H54 (cell line): Measurements from ENCODE around the gene PTGS1.
"Not testable (repeated sequence)": the region's sequence is repeated elsewhere in the genome, so short reads cannot be mapped to it uniquely, and the experiment has no call there.

Experiments
- DNase-seq: peaks from one replicate; pipeline ENCODE4 v3.0.0; 2011; ENCODE audit warnings: low spot score, mixed read lengths; ENCODE audit not compliant: insufficient read length
- FAIRE-seq: peaks from 3 replicates; lab custom pipeline; 2011; peaks lifted over from hg19 to GRCh38; lab: Jason Lieb, UNC
- POLR2A ChIP-seq: IDR thresholded peaks from 2 replicates; pipeline ENCODE4 v1.6.1; 2011; ENCODE audit warnings: low read depth, mild to moderate bottlenecking, low read length

PTGS1 gene

GRCh38 chr9:122370869-122371755, at the start of gene PTGS1:
Gene PTGS1, plus strand, starts transcription at chr9:122371024. Its CDS starts 61 bp downstream, at chr9:122371085.
- FAIRE-seq (no peak), DNase-seq (no peak)
- no peak for TF ChIP-seq POLR2A

GRCh38 chr9:122322553-122322952, 48.3 kb upstream of the PTGS1 start:
- DNase-seq (no peak), FAIRE-seq (no peak)
- TF ChIP-seq POLR2A, result no peak

GRCh38 chr9:122324665-122325064, 46.2 kb upstream of the PTGS1 start:
- FAIRE-seq, DNase-seq: not testable (repeated sequence)

GRCh38 chr9:122325124-122325523, 45.7 kb upstream of the PTGS1 start:
- FAIRE-seq, result no peak
- no peak for DNase-seq
- no peak for TF ChIP-seq POLR2A

- FAIRE-seq (no peak), DNase-seq (no peak)
- TF ChIP-seq POLR2A, result no peak
Measured at GRCh38 chr9:122327175-122327574, 43.6 kb upstream of the PTGS1 start.

GRCh38 chr9:122329597-122329996, 41.2 kb upstream of the PTGS1 start:
- no peak for FAIRE-seq

GRCh38 chr9:122330466-122330865, 40.4 kb upstream of the PTGS1 start:
- DNase-seq, FAIRE-seq: not testable (repeated sequence)

More at GRCh38 chr9:122329597-122329996, 41.2 kb upstream of the PTGS1 start:
- TF ChIP-seq POLR2A, result no peak
- no peak for DNase-seq

- no peak for DNase-seq
- FAIRE-seq, result no peak
- TF ChIP-seq POLR2A, result no peak
Measured at GRCh38 chr9:122331523-122331927, 39.3 kb upstream of the PTGS1 start.

- FAIRE-seq (no peak), DNase-seq (no peak)
- TF ChIP-seq POLR2A, result no peak
Measured at GRCh38 chr9:122332083-122332482, 38.7 kb upstream of the PTGS1 start.

- TF ChIP-seq POLR2A, result no peak
- FAIRE-seq (no peak), DNase-seq (no peak)
Measured at GRCh38 chr9:122332644-122333043, 38.2 kb upstream of the PTGS1 start.

- DNase-seq (no peak), FAIRE-seq (no peak)
- no peak for TF ChIP-seq POLR2A
Measured at GRCh38 chr9:122333169-122333808, 37.5 kb upstream of the PTGS1 start.

GRCh38 chr9:122334916-122335315, 35.9 kb upstream of the PTGS1 start:
- FAIRE-seq (no peak), DNase-seq (no peak)
- no peak for TF ChIP-seq POLR2A

- no peak for TF ChIP-seq POLR2A
- DNase-seq (no peak), FAIRE-seq (no peak)
Measured at GRCh38 chr9:122336189-122336588, 34.6 kb upstream of the PTGS1 start.

- FAIRE-seq (no peak), DNase-seq (no peak)
- no peak for TF ChIP-seq POLR2A
Measured at GRCh38 chr9:122336866-122337555, 33.8 kb upstream of the PTGS1 start.
